GM21447 (cell line): Measurements from ENCODE around the gene MBOAT1.

ENCODE experiments used
- ATAC-seq: cut with Tn5 transposase; IDR thresholded peaks from one replicate; pipeline ENCODE4 v1.9.1; 2021; ENCODE audit not compliant: unreplicated experiment

MBOAT1 gene

GRCh38 chr6:20112241-20112640 lies 100.0 kb downstream of the MBOAT1 start:
- ATAC-seq, result no peak

GRCh38 chr6:20110478-20110877 lies 101.8 kb downstream of the MBOAT1 start:
- no peak for ATAC-seq

GRCh38 chr6:20109526-20109925 lies 102.7 kb downstream of the MBOAT1 start:
- no peak for ATAC-seq

- ATAC-seq, result no peak
These were observed 106.4 kb downstream of the MBOAT1 start for GRCh38 chr6:20105838-20106237.

GRCh38 chr6:20104696-20105095 lies 107.6 kb downstream of the MBOAT1 start:
- no peak for ATAC-seq

- ATAC-seq, result no peak
These were observed 109.7 kb downstream of the MBOAT1 start for GRCh38 chr6:20102397-20103073.

GRCh38 chr6:20099156-20099555 lies 113.1 kb downstream of the MBOAT1 start:
- no peak for ATAC-seq

GRCh38 chr6:20098267-20098876 lies 113.9 kb downstream of the MBOAT1 start:
- no peak for ATAC-seq

GRCh38 chr6:20096536-20096935 lies 115.7 kb downstream of the MBOAT1 start:
- ATAC-seq, result no peak

- no peak for ATAC-seq
These were observed 116.8 kb downstream of the MBOAT1 start for GRCh38 chr6:20095436-20095835.

GRCh38 chr6:20092071-20092566 lies 120.2 kb downstream of the MBOAT1 start:
- ATAC-seq, result peak; percentile 65

GRCh38 chr6:20086992-20087391 lies 125.3 kb downstream of the MBOAT1 start:
- ATAC-seq, result no peak

- ATAC-seq, result no peak
These were observed 126.5 kb downstream of the MBOAT1 start for GRCh38 chr6:20085817-20086216.

- ATAC-seq, result no peak
These were observed 127.9 kb downstream of the MBOAT1 start for GRCh38 chr6:20084411-20084810.

GRCh38 chr6:20071998-20072397 lies 140.3 kb downstream of the MBOAT1 start:
- ATAC-seq, result no peak

- ATAC-seq, result no peak
These were observed 142.2 kb downstream of the MBOAT1 start for GRCh38 chr6:20070047-20070446.

- no peak for ATAC-seq
These were observed 143.2 kb downstream of the MBOAT1 start for GRCh38 chr6:20069021-20069522.

- ATAC-seq, result no peak
These were observed 143.8 kb downstream of the MBOAT1 start for GRCh38 chr6:20068421-20068988.

- ATAC-seq, result peak; percentile 60
These were observed 150.3 kb downstream of the MBOAT1 start for GRCh38 chr6:20061952-20062351.

- no peak for ATAC-seq
These were observed 152.0 kb downstream of the MBOAT1 start for GRCh38 chr6:20060252-20060651.

GRCh38 chr6:20058912-20059311 lies 153.4 kb downstream of the MBOAT1 start:
- peak; percentile 51 for ATAC-seq
